Lung (tissue), 12 donors: ENCODE results near the gene SSH2. TPM values are rescaled to one million over a fixed set of nuclear protein-coding genes. Genes with fewer than 3 reads are reported as not detected.

Source experiments
- ATAC-seq: fragments of 200-7000 bp; cut with Tn5 transposase; one replicate; pipeline ENCODE4 v1.9.1; 2020; ENCODE audit warnings: moderate number of reproducible peaks; ENCODE audit not compliant: insufficient read depth, low FRiP score
- DNase-seq, 3 donors: peaks; one replicate each; pipeline ENCODE4 v3.0.0-alpha.2; 2013 to 2017
- H3K27ac ChIP-seq, 2 donors: one replicate each; pipeline ENCODE4 v1.5.1; 2013; ENCODE audit warnings: mild to moderate bottlenecking in 2 of 2, moderate library complexity in 2 of 2, control low read depth in 1 of 2, inconsistent platforms in 1 of 2, low read depth in 1 of 2, low read length in 1 of 2
- H3K27me3 ChIP-seq, 3 donors: one replicate each; pipeline ENCODE4 v1.5.1; 2013; ENCODE audit warnings: low read length in 2 of 3; ENCODE audit not compliant: control insufficient read depth in 3 of 3, insufficient read depth in 3 of 3
- H3K36me3 ChIP-seq, 4 donors: one replicate each; pipeline ENCODE4 v1.5.1; 2013; ENCODE audit warnings: low read length in 4 of 4, mild to moderate bottlenecking in 1 of 4, moderate library complexity in 1 of 4; ENCODE audit not compliant: control insufficient read depth in 4 of 4, insufficient read depth in 4 of 4
- H3K4me1 ChIP-seq, 5 donors: one replicate each; pipeline ENCODE4 v1.5.1; 2013; ENCODE audit warnings: low read length in 5 of 5, mild to moderate bottlenecking in 2 of 5, moderate library complexity in 1 of 5; ENCODE audit not compliant: control insufficient read depth in 5 of 5, insufficient read depth in 5 of 5
- H3K4me3 ChIP-seq: one replicate; pipeline ENCODE4 v1.5.1; 2013; ENCODE audit warnings: mild to moderate bottlenecking, control low read depth, moderate library complexity
- H3K9ac ChIP-seq, 2 donors: one replicate each; pipeline ENCODE4 v1.5.1; 2013; ENCODE audit warnings: low read length in 2 of 2, control low read depth in 1 of 2; ENCODE audit not compliant: insufficient read depth in 1 of 2
- H3K9me3 ChIP-seq, 4 donors: one replicate each; pipeline ENCODE4 v1.5.1; 2013; ENCODE audit warnings: low read length in 3 of 4, mild to moderate bottlenecking in 1 of 4, moderate library complexity in 1 of 4; ENCODE audit not compliant: control insufficient read depth in 4 of 4, insufficient read depth in 3 of 4
- CTCF ChIP-seq: IDR thresholded peaks from 2 replicates; pipeline ENCODE4 v1.5.1; 2012; ENCODE audit warnings: mild to moderate bottlenecking; ENCODE audit errors: control extremely low read depth, extremely low read depth
- WGBS, 2 donors: extraction: QIAGEN DNeasy Blood & Tissue Kit; methylation state at CpG; one replicate each; pipeline ENCODE4 v1.1.7; 2013; 5-methylcytosine and 5-hydroxymethylcytosine counted together
- polyA plus RNA-seq, 2 donors: library from polyadenylated mRNA; stranded (reverse); fragments of 200-250 nt; gene quantifications; one replicate each; pipeline ENCODE4 v1.2.1, GENCODE V29; 2013
- total RNA-seq, 2 donors: library from RNA; depleted of rRNA in 1 of 2; stranded (reverse); fragments of >200 nt in 1 of 2; gene quantifications; one replicate each; pipeline ENCODE4 v1.2.1, GENCODE V29; 2014 to 2021
- donor health status: control.
- donor health status: control.
- donor health status: Bipolar disorder and iron deficiency.
- donor health status: healthy.
- donor health status: DM: yes; HTN: yes; CAD: no.

The SSH2 gene
- total and polyA plus RNA-seq, 4 donors = 23.4 to 69.4 (median 41.1) TPM

- WGBS, 2 donors = 67 to 86% methylated on average over 2 of the region's 2 CpGs
- H3K36me3 ChIP-seq = peaks cover 0 to 10% (median 2%) of the 10 kb centered on the region in 4 donors
- ATAC-seq = no peak
- H3K9me3 ChIP-seq = no peaks in the 10 kb centered on the region
- DNase-seq = no peak
- H3K27me3 ChIP-seq = no peaks in the 10 kb centered on the region
- H3K9ac ChIP-seq = no peak overlapping the region
- no peak overlapping the region for H3K27ac ChIP-seq
- no peak for TF ChIP-seq CTCF
- H3K4me3 ChIP-seq = no peak overlapping the region
- peaks cover 0 to 4% (median 0%) of the 10 kb centered on the region in 5 donors for H3K4me1 ChIP-seq
Measured at GRCh38 chr17:29661213-29661612, 268.8 kb downstream of the SSH2 start.

GRCh38 chr17:29659155-29659554 is 270.9 kb downstream of the SSH2 start:
- H3K4me3 ChIP-seq = no peak overlapping the region
- H3K4me1 ChIP-seq = peaks cover 0 to 4% (median 0%) of the 10 kb centered on the region in 5 donors
- H3K9me3 ChIP-seq = no peaks in the 10 kb centered on the region
- no peak overlapping the region for H3K9ac ChIP-seq
- no peaks in the 10 kb centered on the region for H3K27me3 ChIP-seq
- H3K36me3 ChIP-seq = peaks cover 0 to 5% (median 3%) of the 10 kb centered on the region in 4 donors
- 48 to 53% methylated on average over 2 of the region's 2 CpGs for WGBS, 2 donors
- DNase-seq (peak in 1 of 3 donors; percentile 31), ATAC-seq (no peak)
- no peak for TF ChIP-seq CTCF
- no peak overlapping the region for H3K27ac ChIP-seq

- TF ChIP-seq CTCF = no peak
- H3K36me3 ChIP-seq = peaks cover 0 to 15% (median 2%) of the 10 kb centered on the region in 4 donors
- H3K9ac ChIP-seq = no peak overlapping the region
- no peaks in the 10 kb centered on the region for H3K9me3 ChIP-seq
- H3K27ac ChIP-seq = no peak overlapping the region
- peaks cover 0 to 3% (median 0%) of the 10 kb centered on the region in 5 donors for H3K4me1 ChIP-seq
- H3K27me3 ChIP-seq = no peaks in the 10 kb centered on the region
- no peak overlapping the region for H3K4me3 ChIP-seq
- WGBS, 2 donors = 95 to 96% methylated on average over 6 of the region's 6 CpGs
- ATAC-seq (no peak), DNase-seq (no peak)
Measured at GRCh38 chr17:29655323-29655722, 274.7 kb downstream of the SSH2 start.

GRCh38 chr17:29653995-29654714 is 275.9 kb downstream of the SSH2 start:
- Histone ChIP-seq H3K36me3 (peaks cover 0 to 15% (median 3%) of the 10 kb centered on the region in 4 donors), H3K4me3 (no peak overlapping the region), H3K4me1 (peaks cover 0 to 3% (median 0%) of the 10 kb centered on the region in 5 donors), H3K27ac (no peak overlapping the region), H3K27me3 (no peaks in the 10 kb centered on the region), H3K9me3 (no peaks in the 10 kb centered on the region), H3K9ac (no peak overlapping the region)
- ATAC-seq = no peak
- no peak for TF ChIP-seq CTCF
- 70 to 76% methylated on average over 1 of the region's 1 CpG for WGBS, 2 donors
- DNase-seq = peak in 2 of 3 donors; percentile 34 to 35
